ENCODE results near the gene DDO. TPM values are rescaled to one million over a fixed set of nuclear protein-coding genes. Genes with fewer than 3 reads are reported as not detected.

The DDO gene
- total RNA-seq, 2 experiments from 2014 or later, result not detected

GRCh38 chr6:110366975-110367374, 48.4 kb downstream of the DDO start:
- H3K36me3 ChIP-seq (ENCODE audit: insufficient read depth, low read length), result no peaks in the 10 kb centered on the region
- no peak overlapping the region for H3K27ac ChIP-seq (ENCODE audit: low read depth, low read length, poor library complexity, severe bottlenecking)
- CTCF ChIA-PET (ENCODE audit: unreplicated experiment), result no interaction called here
- H3K4me1 ChIP-seq (ENCODE audit: insufficient read depth, low read length, poor library complexity, severe bottlenecking), result no peaks in the 10 kb centered on the region
- no peak overlapping the region for H2AFZ ChIP-seq (ENCODE audit: low read length)
- no peaks in the 10 kb centered on the region for H3K9me3 ChIP-seq (ENCODE audit: low read length)
- no TSS peak for BruUV-seq (replicated peaks)
- intact Hi-C loops (cut with micrococcal nuclease; ENCODE audit: unreplicated experiment), result no loop called here
- no peaks in the 10 kb centered on the region for H4K20me1 ChIP-seq (ENCODE audit: insufficient read depth, low read length)
- TF ChIP-seq CTCF (conservative IDR thresholded peaks at IDR 0.05; ENCODE audit: low read length), result no peak
- TF ChIP-seq EZH2phosphoT487 (IDR thresholded peaks at IDR 0.05; ENCODE audit: borderline replicate concordance, low read depth, low read length), result no peak
- no peak for DNase-seq (ENCODE audit: low spot score)
- no peak overlapping the region for H3K4me2 ChIP-seq (ENCODE audit: low read length)
- no peaks in the 10 kb centered on the region for H3K79me2 ChIP-seq (ENCODE audit: insufficient read depth, low read depth, low read length)
- no peak overlapping the region for H3K4me3 ChIP-seq (ENCODE audit: low read depth, low read length, poor library complexity, severe bottlenecking)
- no peaks in the 10 kb centered on the region for H3K9me2 ChIP-seq (ENCODE audit: insufficient read depth, low read length)
- POLR2A ChIA-PET, result no interaction called here

GRCh38 chr6:110366256-110366655, 49.1 kb downstream of the DDO start:
- intact Hi-C loops (cut with micrococcal nuclease; ENCODE audit: unreplicated experiment), result no loop called here
- no peak for DNase-seq (ENCODE audit: low spot score)
- Histone ChIP-seq H4K20me1 (ENCODE audit: insufficient read depth, low read length) (no peaks in the 10 kb centered on the region), H3K27ac (ENCODE audit: low read depth, low read length, poor library complexity, severe bottlenecking) (no peak overlapping the region), H2AFZ (ENCODE audit: low read length) (no peak overlapping the region), H3K4me1 (ENCODE audit: insufficient read depth, low read length, poor library complexity, severe bottlenecking) (no peaks in the 10 kb centered on the region), H3K36me3 (ENCODE audit: insufficient read depth, low read length) (no peaks in the 10 kb centered on the region), H3K9me3 (ENCODE audit: low read length) (no peaks in the 10 kb centered on the region), H3K4me2 (ENCODE audit: low read length) (no peak overlapping the region), H3K79me2 (ENCODE audit: insufficient read depth, low read depth, low read length) (no peaks in the 10 kb centered on the region), H3K4me3 (ENCODE audit: low read depth, low read length, poor library complexity, severe bottlenecking) (no peak overlapping the region), H3K9me2 (ENCODE audit: insufficient read depth, low read length) (no peaks in the 10 kb centered on the region)
- ChIA-PET CTCF (ENCODE audit: unreplicated experiment) (no interaction called here), POLR2A (no interaction called here)
- no TSS peak for BruUV-seq (replicated peaks)
- no peak for TF ChIP-seq EZH2phosphoT487 (IDR thresholded peaks at IDR 0.05; ENCODE audit: borderline replicate concordance, low read depth, low read length)
- TF ChIP-seq CTCF (conservative IDR thresholded peaks at IDR 0.05; ENCODE audit: low read length), result no peak

DNA sequence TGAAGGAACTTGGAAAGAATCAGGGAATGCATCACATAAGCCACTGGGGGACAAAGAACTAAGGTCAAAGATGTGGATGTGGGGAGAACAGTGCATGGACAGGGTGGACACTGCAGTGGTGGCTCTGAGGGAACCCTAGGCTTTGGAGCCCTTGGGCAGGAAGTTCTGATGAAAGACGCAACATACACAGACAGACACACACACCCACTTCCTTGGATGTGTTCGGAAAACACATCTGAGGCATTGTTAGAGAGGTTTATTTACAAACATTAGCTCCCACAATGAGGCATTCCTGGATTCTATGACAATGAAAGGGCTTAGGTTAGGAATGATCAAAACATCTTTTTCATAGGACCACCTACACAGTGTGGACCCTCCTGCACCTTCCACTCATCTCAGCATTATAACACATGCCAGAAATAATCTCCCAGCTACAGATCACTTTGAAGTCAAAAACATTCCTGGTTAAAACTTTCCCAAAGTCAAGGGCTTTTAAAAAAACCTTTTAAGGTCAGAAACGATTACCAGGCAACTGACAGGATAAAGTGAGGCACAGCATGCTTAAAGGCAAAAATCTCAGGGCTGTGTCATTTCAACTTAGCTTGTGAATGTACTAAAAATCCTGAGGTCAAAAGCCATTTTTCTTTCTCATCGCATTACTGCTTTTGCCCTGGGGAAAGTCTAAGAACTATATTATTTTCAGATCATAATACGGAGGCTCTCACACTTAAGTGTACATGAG, 50.8 kb downstream of the DDO start:
- POLR2A ChIA-PET, result interaction anchor here (0.5 kb wide), 1 partner anchor 46 kb away, joined by 9 read pairs; no protein-coding TSS in a partner anchor
- intact Hi-C loops (cut with micrococcal nuclease; ENCODE audit: unreplicated experiment), result no loop called here
- Histone ChIP-seq H3K79me2 (ENCODE audit: insufficient read depth, low read depth, low read length) (no peaks in the 10 kb centered on the region), H3K9me2 (ENCODE audit: insufficient read depth, low read length) (no peaks in the 10 kb centered on the region), H2AFZ (ENCODE audit: low read length) (no peak overlapping the region), H3K27ac (ENCODE audit: low read depth, low read length, poor library complexity, severe bottlenecking) (no peak overlapping the region), H3K9me3 (ENCODE audit: low read length) (no peaks in the 10 kb centered on the region), H3K4me1 (ENCODE audit: insufficient read depth, low read length, poor library complexity, severe bottlenecking) (no peaks in the 10 kb centered on the region), H3K4me2 (ENCODE audit: low read length) (no peak overlapping the region), H3K36me3 (ENCODE audit: insufficient read depth, low read length) (no peaks in the 10 kb centered on the region), H3K4me3 (ENCODE audit: low read depth, low read length, poor library complexity, severe bottlenecking) (no peak overlapping the region), H4K20me1 (ENCODE audit: insufficient read depth, low read length) (no peaks in the 10 kb centered on the region)
- TF ChIP-seq EZH2phosphoT487 (IDR thresholded peaks at IDR 0.05; ENCODE audit: borderline replicate concordance, low read depth, low read length) (no peak), CTCF (conservative IDR thresholded peaks at IDR 0.05; ENCODE audit: low read length) (no peak)
- CTCF ChIA-PET (ENCODE audit: unreplicated experiment), result no interaction called here
- no peak for DNase-seq (ENCODE audit: low spot score)
- no TSS peak for BruUV-seq (replicated peaks)
